Memory B cell (primary cell): ENCODE results near the gene THBS2.

Experiments
- ATAC-seq: fragments of 150-1000 bp; cut with Tn5 transposase; 2 replicates; pipeline ENCODE4 v1.10.0; 2021; ENCODE audit warnings: low read depth, mild to moderate bottlenecking, moderate library complexity
- DNase-seq, 2 donors: peaks; one replicate each; pipeline ENCODE4 v3.0.0; 2022; ENCODE audit warnings: low spot score in 2 of 2
- H3K27ac Mint-ChIP-seq: one replicate; pipeline ENCODE4 v1.8.0; 2022; ENCODE audit warnings: mild to moderate bottlenecking, moderate library complexity, mixed read lengths
- H3K27me3 Mint-ChIP-seq: one replicate; pipeline ENCODE4 v1.8.0; 2022; ENCODE audit warnings: mixed read lengths
- H3K36me3 Mint-ChIP-seq: one replicate; pipeline ENCODE4 v1.8.0; 2022; ENCODE audit warnings: mild to moderate bottlenecking, mixed read lengths
- H3K4me1 Mint-ChIP-seq: one replicate; pipeline ENCODE4 v1.8.0; 2022; ENCODE audit warnings: mixed read lengths
- H3K4me3 Mint-ChIP-seq: one replicate; pipeline ENCODE4 v1.8.0; 2022; ENCODE audit warnings: mild to moderate bottlenecking, moderate library complexity, mixed read lengths
- H3K9me3 Mint-ChIP-seq: one replicate; pipeline ENCODE4 v1.8.0; 2022; ENCODE audit warnings: mixed read lengths

THBS2 gene

DNA sequence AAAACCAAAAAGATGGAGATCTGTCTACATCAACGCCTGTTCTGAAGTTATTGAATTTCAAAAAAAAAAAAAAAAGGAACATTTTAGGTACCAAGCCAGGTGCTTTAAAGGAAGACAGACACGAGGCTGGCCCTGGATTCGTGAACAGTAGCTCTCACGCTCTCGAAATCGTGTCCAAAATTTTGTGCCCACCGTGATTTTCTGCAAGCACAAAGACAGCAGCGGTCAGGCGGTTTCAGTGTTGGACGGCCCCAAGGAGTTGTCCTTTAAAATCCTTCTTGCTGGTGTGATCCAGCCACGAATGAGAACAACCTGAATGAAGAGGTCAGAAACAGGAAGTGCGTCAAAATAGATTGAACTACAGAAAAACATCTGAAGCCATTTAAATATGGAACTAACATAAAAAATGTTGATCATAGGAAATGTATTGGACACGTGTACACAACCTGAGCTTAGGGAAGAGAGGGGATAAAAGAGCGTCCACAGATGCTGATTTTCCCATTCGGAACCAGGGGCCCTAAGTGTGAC lies 78.2 kb downstream of the THBS2 start:
- no peak for DNase-seq
- no peak for ATAC-seq
- Mint-ChIP-seq H3K9me3 (no peaks in the 10 kb centered on the region), H3K27ac (no peak overlapping the region), H3K36me3 (no peaks in the 10 kb centered on the region), H3K4me1 (no peaks in the 10 kb centered on the region), H3K4me3 (no peak overlapping the region), H3K27me3 (peaks cover 15% of the 10 kb centered on the region)

DNA sequence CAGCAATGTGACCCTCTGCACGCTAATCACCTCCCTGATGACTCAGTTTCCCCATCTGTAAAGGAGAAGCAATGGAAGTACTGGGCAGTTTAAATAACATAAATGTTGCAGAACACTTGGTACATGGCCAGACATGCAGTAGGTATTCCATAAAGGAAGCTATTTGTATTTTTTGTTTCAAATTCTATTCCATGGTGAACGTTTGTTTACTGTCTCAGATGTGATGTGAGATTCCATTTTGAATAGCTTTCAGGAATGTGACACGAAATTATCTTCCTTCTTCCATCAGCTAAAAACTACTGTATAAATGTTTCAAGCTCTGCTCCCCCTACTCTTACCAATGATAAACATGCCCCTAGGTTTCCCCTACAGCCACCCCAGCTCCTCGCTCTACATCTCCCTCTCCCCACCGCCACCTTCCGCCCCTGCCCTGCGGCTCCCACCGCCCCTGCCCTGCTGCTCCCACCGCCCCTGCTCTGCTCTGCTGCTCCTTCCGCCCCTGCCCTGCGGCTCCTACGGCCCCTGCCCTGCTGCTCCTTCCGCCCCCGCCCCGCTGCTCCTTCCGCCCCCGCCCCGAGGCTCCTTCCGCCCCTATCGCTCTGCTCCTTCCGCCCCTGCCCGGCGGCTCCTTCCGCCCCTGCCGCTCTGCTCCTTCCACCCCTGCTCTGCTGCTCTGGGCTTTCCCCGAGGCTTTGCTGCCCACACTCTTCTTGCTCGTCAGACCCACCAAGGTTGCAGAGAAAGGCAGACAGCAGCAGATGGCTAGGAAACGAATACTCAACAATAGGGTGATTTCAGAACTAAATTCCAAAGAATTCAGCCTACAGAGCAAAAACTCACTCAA lies 78.9 kb downstream of the THBS2 start:
- no peaks in the 10 kb centered on the region for H3K9me3 Mint-ChIP-seq
- no peak for ATAC-seq
- H3K4me1 Mint-ChIP-seq: no peaks in the 10 kb centered on the region
- H3K4me3 Mint-ChIP-seq: no peak overlapping the region
- peaks cover 17% of the 10 kb centered on the region for H3K27me3 Mint-ChIP-seq
- no peak for DNase-seq
- no peaks in the 10 kb centered on the region for H3K36me3 Mint-ChIP-seq
- H3K27ac Mint-ChIP-seq: no peak overlapping the region

DNA sequence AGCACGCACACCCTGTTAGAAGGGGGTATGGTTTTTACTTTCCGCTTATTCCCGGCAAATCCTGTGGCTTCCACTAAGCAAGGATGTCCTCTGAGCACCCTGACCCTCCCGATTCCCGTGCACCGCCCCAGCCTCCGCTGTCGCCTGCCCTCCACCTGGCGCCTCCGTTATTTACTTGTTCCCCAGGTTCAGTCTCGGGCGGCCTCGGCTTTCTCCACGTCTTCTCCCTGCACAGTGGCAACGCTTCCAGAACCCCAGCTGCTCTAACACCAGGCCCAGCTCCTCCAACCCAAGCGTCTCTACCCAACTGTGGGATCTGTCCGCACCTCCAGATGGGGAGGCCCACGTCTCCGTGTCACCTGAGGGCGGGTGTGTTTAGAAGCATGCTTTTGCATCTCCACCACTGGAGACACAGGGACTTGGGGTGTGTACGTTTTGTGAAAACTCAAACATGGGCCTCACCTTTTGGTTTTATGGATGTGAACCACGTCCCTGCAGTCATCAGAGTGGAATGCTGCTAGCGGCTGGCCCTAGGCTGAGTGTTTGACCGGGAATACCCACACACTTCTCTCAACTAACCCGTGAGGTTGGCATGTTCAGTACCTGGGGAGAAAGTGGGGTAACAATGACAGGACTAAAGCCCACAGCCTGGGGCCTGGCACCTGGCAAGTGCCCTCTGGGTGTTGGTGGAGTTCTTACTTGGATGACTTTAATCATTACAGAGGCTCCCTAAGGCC lies 79.9 kb downstream of the THBS2 start:
- ATAC-seq (no peak), DNase-seq (peak in 1 of 2 donors; percentile 2)
- peaks cover 14% of the 10 kb centered on the region for H3K27me3 Mint-ChIP-seq
- H3K27ac Mint-ChIP-seq: no peak overlapping the region
- no peaks in the 10 kb centered on the region for H3K4me1 Mint-ChIP-seq
- no peak overlapping the region for H3K4me3 Mint-ChIP-seq
- no peaks in the 10 kb centered on the region for H3K36me3 Mint-ChIP-seq
- no peaks in the 10 kb centered on the region for H3K9me3 Mint-ChIP-seq

DNA sequence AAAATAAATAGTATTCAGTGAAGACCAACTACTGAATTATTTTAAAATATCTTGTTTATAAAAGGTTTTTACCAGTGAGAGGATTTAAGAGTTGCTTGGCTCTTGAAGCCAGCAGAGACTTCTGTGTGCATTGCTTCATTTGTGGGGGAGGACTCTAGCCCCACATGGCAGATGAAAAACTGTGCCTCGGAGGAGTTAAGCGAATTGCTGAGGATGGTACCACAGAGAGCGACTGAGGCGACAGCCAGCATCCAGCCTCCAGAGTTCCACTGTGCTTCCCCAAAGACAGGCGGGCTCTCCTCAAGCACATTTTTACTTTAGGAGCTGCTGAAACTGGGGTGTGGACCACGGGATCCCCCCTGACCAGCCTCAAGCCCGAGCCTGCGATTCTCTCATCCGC lies 80.7 kb downstream of the THBS2 start:
- no peaks in the 10 kb centered on the region for H3K4me1 Mint-ChIP-seq
- H3K4me3 Mint-ChIP-seq: no peak overlapping the region
- no peak for ATAC-seq
- no peaks in the 10 kb centered on the region for H3K9me3 Mint-ChIP-seq
- no peak for DNase-seq
- no peak overlapping the region for H3K27ac Mint-ChIP-seq
- peaks cover 13% of the 10 kb centered on the region for H3K27me3 Mint-ChIP-seq
- no peaks in the 10 kb centered on the region for H3K36me3 Mint-ChIP-seq

- H3K9me3 Mint-ChIP-seq: no peaks in the 10 kb centered on the region
- H3K27ac Mint-ChIP-seq: no peak overlapping the region
- no peaks in the 10 kb centered on the region for H3K4me1 Mint-ChIP-seq
- DNase-seq (no peak), ATAC-seq (no peak)
- peaks cover 13% of the 10 kb centered on the region for H3K27me3 Mint-ChIP-seq
- H3K36me3 Mint-ChIP-seq: no peaks in the 10 kb centered on the region
- no peak overlapping the region for H3K4me3 Mint-ChIP-seq
These were observed 81.2 kb downstream of the THBS2 start for GRCh38 chr6:169172456-169172855.

- Mint-ChIP-seq H3K4me3 (no peak overlapping the region), H3K27ac (no peak overlapping the region), H3K9me3 (no peaks in the 10 kb centered on the region), H3K27me3 (peaks cover 13% of the 10 kb centered on the region), H3K36me3 (no peaks in the 10 kb centered on the region), H3K4me1 (no peaks in the 10 kb centered on the region)
- no peak for DNase-seq
- ATAC-seq: no peak
These were observed 81.7 kb downstream of the THBS2 start for GRCh38 chr6:169171951-169172350.

GRCh38 chr6:169171016-169171415 lies 82.6 kb downstream of the THBS2 start:
- ATAC-seq: no peak
- Mint-ChIP-seq H3K4me1 (no peaks in the 10 kb centered on the region), H3K9me3 (no peaks in the 10 kb centered on the region), H3K4me3 (no peak overlapping the region), H3K27ac (no peak overlapping the region), H3K36me3 (no peaks in the 10 kb centered on the region), H3K27me3 (peaks cover 7% of the 10 kb centered on the region)
- no peak for DNase-seq

DNA sequence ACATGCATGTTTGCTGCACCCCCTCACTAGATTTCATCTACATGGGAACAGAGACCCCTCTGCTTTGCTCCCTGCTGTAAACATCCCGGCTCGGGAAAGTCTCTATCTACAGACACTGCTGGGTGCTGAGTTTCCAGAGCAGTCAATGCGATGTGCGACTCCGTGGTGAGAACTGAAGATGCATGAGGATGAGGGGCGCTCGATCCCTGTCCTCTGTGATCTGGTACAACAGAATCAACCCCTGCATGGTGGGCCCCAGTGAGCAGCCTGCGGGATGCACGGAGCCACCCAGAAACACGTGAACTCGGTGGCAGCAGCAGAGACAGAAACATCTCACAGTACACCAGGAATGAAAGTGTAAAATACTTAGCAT lies 83.1 kb downstream of the THBS2 start:
- no peak overlapping the region for H3K4me3 Mint-ChIP-seq
- ATAC-seq (no peak), DNase-seq (no peak)
- peaks cover 7% of the 10 kb centered on the region for H3K27me3 Mint-ChIP-seq
- H3K9me3 Mint-ChIP-seq: no peaks in the 10 kb centered on the region
- no peaks in the 10 kb centered on the region for H3K4me1 Mint-ChIP-seq
- H3K36me3 Mint-ChIP-seq: no peaks in the 10 kb centered on the region
- H3K27ac Mint-ChIP-seq: no peak overlapping the region

DNA sequence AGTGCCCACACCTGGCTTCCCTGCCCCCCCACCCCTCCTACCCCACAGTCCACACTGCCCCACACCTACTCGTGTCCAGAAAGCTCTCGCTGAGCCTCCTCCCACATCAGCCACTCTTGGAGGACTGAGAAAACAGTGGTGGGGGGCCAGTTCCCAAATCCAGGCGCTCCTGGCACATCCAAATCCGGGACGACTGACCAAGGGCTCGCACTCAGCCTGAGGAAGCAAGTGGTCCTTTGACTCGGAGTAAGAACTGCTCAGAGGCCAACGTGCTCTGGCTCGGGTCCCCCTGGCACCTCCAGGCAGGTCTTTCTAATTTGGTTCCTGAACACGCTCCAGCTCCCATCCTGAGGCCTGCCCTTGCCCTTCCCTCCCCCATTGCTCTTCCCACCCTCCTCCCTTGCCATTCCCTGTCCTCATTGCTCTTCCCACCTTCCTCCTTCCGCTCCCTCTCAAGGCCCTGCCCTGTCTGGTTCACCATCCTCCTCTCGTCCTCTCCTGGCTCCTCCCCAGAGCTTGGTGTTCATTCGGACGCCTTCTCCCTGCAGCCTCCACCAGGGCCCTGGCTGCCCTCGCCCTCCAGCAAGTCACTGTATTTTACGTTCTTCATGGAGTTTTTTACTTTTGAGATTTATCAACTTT lies 83.6 kb downstream of the THBS2 start:
- Mint-ChIP-seq H3K27me3 (peaks cover 6% of the 10 kb centered on the region), H3K4me1 (no peaks in the 10 kb centered on the region), H3K36me3 (no peaks in the 10 kb centered on the region), H3K9me3 (no peaks in the 10 kb centered on the region), H3K27ac (no peak overlapping the region), H3K4me3 (no peak overlapping the region)
- ATAC-seq: no peak
- DNase-seq: no peak

- no peak overlapping the region for H3K27ac Mint-ChIP-seq
- H3K4me3 Mint-ChIP-seq: no peak overlapping the region
- no peaks in the 10 kb centered on the region for H3K4me1 Mint-ChIP-seq
- no peaks in the 10 kb centered on the region for H3K36me3 Mint-ChIP-seq
- ATAC-seq (no peak), DNase-seq (no peak)
- peaks cover 2% of the 10 kb centered on the region for H3K27me3 Mint-ChIP-seq
- no peaks in the 10 kb centered on the region for H3K9me3 Mint-ChIP-seq
These were observed 84.3 kb downstream of the THBS2 start for GRCh38 chr6:169169375-169169774.

- Mint-ChIP-seq H3K4me3 (no peak overlapping the region), H3K36me3 (no peaks in the 10 kb centered on the region), H3K4me1 (no peaks in the 10 kb centered on the region), H3K27ac (no peak overlapping the region), H3K9me3 (no peaks in the 10 kb centered on the region), H3K27me3 (peaks cover 2% of the 10 kb centered on the region)
- no peak for DNase-seq
- no peak for ATAC-seq
These were observed 84.9 kb downstream of the THBS2 start for GRCh38 chr6:169168706-169169105.

- no peaks in the 10 kb centered on the region for H3K36me3 Mint-ChIP-seq
- no peaks in the 10 kb centered on the region for H3K4me1 Mint-ChIP-seq
- H3K27me3 Mint-ChIP-seq: peaks cover 2% of the 10 kb centered on the region
- ATAC-seq: no peak
- no peak overlapping the region for H3K4me3 Mint-ChIP-seq
- no peak overlapping the region for H3K27ac Mint-ChIP-seq
- H3K9me3 Mint-ChIP-seq: no peaks in the 10 kb centered on the region
- no peak for DNase-seq
These were observed 85.4 kb downstream of the THBS2 start for GRCh38 chr6:169168302-169168630.

DNA sequence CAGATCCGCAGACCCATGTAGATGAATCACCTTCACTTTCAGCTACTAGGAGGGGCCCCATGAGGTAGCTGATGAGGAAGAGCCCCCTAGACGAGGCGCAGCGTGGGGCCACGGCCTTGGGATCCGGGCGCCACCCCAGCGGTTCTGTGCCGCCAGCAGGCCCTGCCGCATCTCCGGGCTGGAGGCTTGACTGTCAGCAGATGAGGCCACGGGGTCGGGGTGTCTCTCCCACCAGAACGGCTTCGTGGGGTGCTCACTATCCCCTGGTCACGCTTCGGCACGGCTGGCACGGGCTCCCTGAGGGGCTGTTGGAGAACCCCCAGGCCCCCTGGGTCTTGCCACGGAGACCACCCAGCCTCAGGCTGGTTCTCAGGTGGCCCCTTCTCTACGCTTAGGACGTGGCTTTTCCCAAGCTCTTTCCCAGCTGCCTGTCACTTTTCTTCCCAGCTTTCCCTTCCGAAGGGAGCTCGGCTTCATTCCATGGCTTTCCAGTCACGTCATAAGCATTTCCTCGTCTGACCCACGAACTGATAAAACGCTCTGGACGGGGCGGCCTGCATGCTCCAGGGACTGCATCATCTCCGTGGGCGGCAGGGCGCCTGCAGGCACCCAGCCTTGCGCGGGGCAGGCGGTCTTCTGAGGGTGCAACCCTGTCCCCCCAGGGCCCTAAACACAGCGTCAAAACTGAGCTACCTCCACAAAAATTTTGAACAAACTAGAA lies 85.9 kb downstream of the THBS2 start:
- peaks cover 3% of the 10 kb centered on the region for H3K27me3 Mint-ChIP-seq
- DNase-seq: no peak
- H3K9me3 Mint-ChIP-seq: no peaks in the 10 kb centered on the region

More for the DNA sequence above, 85.9 kb downstream of the THBS2 start:
- H3K27ac Mint-ChIP-seq: no peak overlapping the region
- no peak for ATAC-seq
- no peak overlapping the region for H3K4me3 Mint-ChIP-seq
- H3K36me3 Mint-ChIP-seq: no peaks in the 10 kb centered on the region
- H3K4me1 Mint-ChIP-seq: no peaks in the 10 kb centered on the region
